ENCODE measurements around the gene CCHCR1.
A peak's percentile ranks its signal among the peaks of the same experiment; 100 is the strongest.

The CCHCR1 gene

GRCh38 chr6:31096656-31097055 lies 60.9 kb downstream of the CCHCR1 start:
- peak; percentile 24 for DNase-seq

GRCh38 chr6:31096215-31096614 lies 61.4 kb downstream of the CCHCR1 start:
- DNase-seq: no peak

- peak; percentile 60 for DNase-seq
Measured at GRCh38 chr6:31094389-31094881, 63.2 kb downstream of the CCHCR1 start.

- DNase-seq: peak; percentile 79
Measured at GRCh38 chr6:31092769-31093505, 64.7 kb downstream of the CCHCR1 start.
